HG02885 (cell line): Measurements from ENCODE around the gene PRIM2.
"Not testable (repeated sequence)": the region's sequence is repeated elsewhere in the genome, so short reads cannot be mapped to it uniquely, and the experiment has no call there.

Source experiments
- ATAC-seq: cut with Tn5 transposase; IDR thresholded peaks from one replicate; pipeline ENCODE4 v1.9.1; 2021; ENCODE audit warnings: mild to moderate bottlenecking; ENCODE audit not compliant: unreplicated experiment, poor library complexity

The PRIM2 gene

DNA sequence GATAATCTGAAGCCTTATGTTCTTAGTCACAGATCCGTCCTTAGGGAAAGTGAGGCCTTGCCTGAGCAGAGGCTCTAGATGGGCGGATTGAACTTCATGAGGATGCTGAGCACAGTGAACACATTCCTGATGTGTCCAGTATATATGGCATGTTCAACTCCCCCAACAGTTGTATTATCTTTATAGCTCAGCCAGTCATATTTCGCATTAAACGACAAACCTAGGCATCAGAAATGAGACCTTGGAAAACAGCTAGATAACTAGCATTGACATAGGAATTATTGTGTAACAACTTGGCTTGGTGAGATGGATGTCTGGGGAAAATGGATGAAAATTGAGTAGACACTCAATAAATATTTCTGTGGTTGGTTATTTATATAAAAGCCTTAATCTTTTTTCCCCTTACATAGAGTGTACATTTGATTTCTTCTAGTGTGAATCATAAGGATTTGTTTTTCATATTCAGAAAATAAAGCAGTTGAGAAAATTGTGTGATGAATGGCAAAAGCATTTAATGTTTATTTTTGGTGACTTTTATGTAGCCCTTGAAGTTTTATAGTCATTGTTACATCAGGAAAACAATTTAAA lies 169.2 kb downstream of the PRIM2 start:
- not testable (repeated sequence) for ATAC-seq

DNA sequence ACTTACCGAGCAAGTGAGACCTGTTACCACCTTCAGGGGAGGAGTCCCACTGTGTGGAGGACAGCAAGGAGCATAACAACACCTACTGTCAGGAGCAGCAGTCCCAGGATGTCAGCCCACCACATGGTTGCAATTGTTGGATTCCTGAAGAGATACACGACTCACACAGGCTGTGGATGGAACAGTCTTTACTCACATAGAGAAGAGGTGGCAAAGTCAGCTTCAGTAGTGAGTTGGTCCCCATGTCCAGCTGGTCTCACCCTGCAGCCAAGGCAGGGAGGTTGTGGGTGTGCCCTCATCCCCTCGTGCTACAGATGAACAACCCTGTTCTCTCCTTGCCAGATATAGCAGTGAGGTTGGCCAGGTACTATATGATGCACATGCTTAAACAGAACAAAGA lies 171.1 kb downstream of the PRIM2 start:
- not testable (repeated sequence) for ATAC-seq

DNA sequence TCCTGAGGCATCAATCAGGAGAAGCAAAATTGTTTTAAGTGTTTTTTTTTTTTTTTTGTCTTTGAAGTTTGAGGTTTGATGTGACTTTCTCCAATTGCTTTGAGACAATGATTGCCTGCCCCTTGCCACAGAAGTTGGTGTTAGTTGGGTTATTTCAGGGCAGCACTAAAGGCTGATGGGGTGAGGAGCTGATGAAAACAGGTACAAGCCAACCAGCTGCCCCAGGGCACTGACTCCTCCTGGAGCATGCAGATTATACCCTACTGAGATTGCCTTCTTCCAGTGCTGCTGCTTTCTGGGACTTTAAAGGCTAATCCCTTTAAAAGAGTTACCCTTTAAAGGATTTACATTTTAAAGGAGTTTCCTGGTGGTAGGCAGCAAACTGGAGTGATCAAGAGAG lies 172.5 kb downstream of the PRIM2 start:
- ATAC-seq: not testable (repeated sequence)

DNA sequence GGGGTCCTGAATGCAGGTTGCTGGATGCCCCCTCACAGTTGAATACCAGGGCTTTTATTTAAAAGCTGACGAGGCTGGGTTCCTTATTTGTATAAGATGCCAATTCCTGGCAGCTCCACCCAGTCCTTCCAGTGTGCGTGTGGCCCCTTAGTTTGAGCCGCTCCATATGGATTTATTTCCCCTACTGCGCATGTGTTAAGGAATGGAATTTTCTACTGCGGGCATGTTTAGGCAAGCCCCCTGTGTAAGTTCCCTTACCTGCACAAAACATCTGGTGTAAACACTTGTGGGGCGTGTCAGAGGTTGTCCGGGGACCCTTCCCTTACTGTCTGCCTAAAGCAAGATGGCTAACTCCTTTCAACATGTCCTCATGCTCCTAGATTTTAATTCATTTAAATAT lies 174.4 kb downstream of the PRIM2 start:
- ATAC-seq: not testable (repeated sequence)

DNA sequence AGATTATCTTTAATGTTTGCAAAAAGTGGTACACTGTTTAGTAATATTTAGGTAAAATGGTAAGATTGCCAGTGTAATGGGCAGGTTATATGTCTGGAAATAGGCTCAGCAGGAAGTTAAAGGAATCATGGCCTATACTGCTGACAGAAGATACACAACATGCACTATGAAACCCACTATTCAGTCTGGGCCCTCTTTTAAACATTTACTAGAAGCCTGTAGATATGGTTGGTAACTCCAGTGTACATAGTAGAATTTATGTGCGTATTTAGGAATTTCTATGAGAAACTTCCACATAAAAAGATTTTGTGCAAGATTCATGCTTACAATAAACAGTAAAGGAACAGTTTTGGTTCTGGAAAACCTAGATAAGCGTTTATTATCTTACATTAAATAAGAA lies 178.8 kb downstream of the PRIM2 start:
- not testable (repeated sequence) for ATAC-seq

DNA sequence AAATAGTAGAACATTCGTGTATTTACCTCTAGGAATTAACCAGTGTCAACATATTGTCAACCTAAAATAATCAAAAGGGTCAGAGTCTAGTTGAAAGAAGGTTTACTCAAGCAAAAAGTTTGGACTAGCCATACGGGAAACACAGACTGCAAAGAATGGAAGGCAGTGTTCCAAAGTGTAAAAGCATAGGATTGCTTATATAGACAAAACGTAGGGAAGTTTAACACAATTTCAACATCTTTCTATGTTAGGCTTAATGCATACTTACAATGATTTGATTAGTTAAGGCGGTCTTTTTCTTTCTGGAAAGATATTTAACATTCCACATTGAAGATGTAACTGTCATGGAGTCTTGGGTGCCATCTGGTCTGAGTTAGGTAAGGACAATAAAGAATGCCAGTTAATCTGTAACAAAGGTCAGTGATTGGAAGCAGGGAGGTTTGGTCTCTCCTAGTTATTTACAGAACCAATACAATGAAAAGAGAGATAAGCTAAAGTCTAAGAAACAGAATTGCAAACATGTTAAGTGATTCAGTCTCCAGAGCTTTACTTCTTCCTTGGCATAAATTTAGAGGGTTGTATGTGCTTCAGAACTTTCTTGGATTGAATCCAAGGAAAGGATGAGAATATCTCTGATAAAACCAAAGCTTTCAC lies 183.1 kb downstream of the PRIM2 start:
- ATAC-seq: not testable (repeated sequence)

DNA sequence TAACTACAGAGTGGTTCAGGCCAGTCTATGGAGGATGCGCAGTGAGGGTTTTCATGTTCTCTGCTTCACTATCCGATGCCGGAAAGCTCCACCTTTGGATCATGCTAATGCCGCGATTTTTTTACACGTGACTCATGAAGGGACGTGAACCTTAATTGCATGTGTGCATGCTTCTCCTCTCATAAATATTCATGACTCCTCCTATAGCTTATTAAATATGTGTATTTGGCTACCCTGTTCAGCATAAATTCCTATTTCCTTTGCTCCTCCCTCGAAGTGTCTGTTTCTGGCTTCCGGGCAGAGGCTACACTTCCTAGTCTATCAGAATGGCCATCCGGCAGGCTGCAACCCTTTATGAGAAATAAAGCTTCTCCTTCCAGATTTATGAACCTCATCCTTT lies 185.0 kb downstream of the PRIM2 start:
- not testable (repeated sequence) for ATAC-seq

DNA sequence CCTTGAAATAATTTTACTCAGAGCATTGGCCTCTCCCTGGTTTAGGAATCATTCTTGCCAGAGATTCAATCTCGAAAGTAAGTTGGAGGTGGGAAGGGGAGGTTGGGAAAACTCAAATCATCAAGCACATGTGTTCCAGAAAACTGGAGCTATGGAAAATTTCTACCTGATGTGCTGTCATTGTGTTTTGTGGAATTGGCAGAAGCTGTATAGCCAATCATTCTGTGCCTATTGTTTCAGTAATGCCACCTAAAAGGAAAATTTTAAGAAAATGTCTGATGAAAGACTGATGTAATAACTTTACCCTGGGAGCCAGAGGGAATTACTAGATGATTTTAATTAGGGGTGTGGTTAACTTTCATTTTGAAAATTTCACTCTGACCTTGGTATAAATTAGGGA lies 187.8 kb downstream of the PRIM2 start:
- ATAC-seq: not testable (repeated sequence)

DNA sequence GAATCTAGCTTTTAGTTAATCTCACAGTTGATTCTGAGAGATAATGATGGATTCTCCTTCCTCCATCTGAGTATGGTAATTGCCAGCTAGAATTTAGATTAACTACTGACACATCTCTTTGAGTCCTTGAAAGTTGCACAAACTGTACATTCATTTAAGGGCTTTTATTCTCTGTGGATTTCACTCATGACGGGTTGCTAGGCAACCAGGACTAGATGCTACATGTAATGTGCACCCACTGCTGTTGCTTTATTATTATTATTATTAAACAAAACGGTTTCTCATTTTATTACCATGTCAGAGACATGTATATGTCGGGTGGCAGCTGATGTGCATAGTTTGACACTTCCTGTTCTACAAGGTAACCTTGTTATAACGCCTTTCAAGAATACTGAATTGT lies 193.0 kb downstream of the PRIM2 start:
- ATAC-seq: not testable (repeated sequence)

DNA sequence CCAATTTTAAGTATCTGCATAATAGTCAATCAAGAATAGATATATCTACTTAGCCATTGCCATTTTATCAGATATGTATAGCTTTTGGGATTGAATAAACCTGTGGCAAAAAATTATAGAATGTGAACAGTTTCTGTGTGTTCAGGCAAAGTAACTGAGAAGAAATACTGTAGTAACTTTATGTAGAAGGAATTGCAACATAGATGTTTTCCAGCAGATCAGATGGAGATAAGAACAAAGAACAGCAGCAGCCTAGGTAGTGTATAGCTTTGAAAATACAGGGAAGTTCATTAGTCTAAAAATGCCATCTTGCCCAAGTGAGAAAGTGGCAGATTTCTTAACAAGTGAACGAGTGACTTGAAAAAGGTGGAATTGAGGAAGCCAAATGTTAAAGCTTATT lies 197.7 kb downstream of the PRIM2 start:
- ATAC-seq: not testable (repeated sequence)

DNA sequence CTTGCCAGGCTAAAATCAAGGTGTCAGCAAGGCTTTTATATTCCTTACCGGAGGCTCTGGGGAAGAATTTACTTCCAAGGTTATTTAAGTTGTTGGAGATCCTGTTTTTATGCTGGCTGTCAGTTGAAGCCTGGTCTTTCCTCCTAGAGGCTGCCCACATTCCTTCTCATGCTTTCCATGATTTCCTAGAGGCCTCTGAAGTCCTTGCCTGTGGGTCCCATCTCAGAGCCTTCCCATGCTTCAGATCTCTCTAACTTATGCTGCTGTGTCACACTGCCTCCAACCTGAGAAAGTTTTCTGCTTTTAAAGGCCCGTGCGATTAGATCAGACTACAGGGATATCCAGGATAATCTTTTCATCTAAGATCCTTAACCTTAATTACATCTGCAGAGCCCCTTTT lies 198.4 kb downstream of the PRIM2 start:
- not testable (repeated sequence) for ATAC-seq

DNA sequence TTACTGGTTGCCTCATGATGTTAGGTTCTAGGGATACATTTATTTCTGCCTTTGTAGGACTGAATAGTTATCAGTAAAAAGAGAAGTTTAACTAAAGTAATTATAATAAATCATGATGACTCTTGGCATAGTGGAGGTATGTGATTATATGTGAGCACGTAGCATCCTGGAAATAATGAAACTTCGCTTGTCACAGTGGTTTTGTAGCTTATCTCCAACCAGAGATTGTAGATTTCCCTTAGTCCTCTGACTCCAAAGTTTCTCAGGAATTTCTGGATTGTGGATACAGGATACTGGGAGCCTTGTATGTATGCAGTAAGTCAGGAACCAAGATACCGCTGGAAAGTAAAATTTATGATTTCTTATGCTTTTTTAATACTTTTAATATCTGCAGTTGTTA lies 199.3 kb downstream of the PRIM2 start:
- ATAC-seq: not testable (repeated sequence)

DNA sequence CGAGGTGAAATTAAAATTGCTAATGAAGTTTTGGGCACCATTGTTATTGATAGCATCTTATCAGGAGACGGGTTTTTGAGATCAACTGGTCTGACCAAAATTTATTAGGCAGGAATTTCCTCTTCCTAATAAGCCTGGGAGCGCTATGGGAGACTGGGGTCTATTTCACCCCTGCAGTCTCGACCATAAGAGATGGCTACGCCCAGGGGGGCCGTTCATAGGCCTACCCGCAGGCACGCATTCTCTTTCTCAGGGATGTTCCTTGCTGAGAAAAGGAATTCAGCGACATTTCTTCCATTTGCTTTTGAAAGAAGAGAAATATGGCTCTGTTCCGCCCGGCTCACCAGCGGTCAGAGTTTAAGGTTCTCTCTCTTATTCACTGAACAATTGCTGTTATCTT lies 201.8 kb downstream of the PRIM2 start:
- not testable (repeated sequence) for ATAC-seq

DNA sequence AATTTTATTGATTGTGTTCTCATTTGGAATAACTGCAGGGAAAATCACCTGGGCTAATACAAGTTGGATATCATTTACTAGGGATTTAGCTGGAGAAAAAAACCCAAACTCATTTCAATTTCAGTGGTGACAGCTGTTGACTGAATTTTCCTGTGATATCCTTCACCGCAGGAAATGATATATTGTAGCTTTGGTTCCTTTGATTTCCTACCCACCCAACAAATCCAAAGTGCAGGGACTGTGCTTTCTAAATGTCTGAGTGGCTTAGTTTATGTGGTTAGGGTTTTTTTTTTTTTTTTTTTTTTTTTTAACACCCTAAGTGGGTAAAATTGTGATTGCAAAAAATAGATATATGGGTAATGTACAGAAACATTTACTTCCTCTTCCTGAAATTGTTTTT lies 203.7 kb downstream of the PRIM2 start:
- ATAC-seq: not testable (repeated sequence)

DNA sequence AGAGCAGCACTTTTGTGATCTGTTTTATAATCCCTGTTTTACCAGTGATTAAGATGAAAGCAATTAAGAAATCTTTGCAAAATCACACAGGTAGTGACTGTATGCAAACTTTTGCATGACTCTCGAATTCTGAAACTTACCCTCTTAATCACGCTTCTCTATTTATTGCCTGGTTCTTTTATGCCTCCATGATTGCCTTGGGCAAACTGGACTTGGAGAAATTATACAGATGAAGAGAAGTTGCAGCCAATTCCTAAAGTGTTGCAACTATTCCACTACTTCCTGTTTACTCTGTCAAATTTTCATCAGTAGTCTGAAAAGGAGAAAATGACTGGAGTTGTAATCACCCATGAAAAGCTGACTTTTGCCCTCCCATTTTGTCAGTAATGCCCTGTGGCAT lies 205.8 kb downstream of the PRIM2 start:
- ATAC-seq: not testable (repeated sequence)

DNA sequence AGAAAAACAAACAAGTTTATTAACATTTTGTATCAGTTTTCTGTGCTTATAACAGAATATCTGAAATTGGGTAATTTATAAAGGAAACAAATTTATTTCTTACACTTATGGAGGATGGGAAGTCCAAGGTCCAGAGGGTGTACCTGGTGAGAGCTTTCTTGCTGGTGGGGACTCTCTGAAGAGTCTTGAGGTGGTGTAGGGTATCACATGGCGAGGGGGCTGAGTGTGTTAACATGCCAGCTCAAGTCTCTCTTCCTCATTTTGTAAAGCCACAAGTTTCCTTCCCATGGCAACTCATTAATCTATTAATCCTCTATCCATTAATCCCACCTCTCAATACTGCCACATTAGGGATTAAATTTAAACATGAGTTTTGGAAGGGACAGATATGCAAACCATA lies 212.3 kb downstream of the PRIM2 start:
- not testable (repeated sequence) for ATAC-seq

DNA sequence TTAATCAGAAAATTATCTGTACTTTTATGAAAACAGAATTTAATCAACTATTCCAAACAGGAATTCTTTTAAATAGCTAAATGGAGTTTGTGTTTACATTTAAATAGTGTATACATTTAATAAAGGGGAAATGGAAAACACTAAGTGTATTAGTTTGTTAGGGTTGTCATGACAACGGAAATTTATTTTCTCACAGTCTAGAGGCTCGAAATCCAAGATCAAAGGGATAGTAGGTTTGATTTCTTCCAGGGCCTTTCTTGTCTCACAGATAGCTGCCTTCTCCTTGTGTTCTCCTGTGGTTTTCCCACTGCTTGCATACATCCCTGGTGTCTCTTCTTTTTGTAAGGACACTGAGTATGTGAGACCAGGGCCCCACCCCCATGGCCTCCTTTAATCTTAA lies 215.2 kb downstream of the PRIM2 start:
- ATAC-seq: not testable (repeated sequence)

DNA sequence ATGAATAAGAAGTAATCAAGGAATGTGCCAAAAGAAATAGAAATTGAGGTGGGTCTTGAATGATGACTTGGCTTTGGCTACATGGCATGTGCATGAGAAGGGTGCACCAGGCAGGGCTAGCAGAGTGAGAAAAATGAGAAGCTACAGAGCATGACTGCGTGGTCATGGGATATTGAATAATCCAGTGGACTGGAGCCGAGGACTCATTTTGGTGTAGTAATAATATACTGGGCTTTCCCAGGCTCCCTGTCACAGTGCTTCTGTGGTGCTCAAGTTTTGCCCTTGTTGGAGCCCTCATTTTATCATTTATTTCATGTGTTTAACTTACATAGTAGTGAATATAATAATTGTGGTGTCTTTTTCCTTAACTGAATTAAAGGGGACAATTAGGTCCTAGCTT lies 217.7 kb downstream of the PRIM2 start:
- ATAC-seq: not testable (repeated sequence)

DNA sequence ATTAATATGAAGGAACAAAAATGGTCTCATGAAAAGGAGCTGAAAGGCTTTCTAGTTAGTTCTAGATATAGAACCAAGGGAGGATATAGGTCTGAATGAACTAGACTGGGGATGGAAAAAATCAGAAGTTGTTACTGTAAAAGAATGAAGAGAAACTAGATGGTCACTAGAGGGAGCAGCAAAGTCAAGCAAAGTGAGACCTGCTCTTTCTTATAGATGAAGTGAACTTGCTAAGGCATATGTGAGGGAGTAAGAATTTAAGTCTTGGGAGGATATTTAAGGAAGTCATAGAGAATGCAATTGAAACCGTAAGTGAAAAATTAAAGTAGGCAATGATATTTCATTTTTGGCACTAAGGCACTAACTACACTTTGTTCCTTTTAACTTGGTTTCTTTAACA lies 218.6 kb downstream of the PRIM2 start:
- ATAC-seq: peak; percentile 85

DNA sequence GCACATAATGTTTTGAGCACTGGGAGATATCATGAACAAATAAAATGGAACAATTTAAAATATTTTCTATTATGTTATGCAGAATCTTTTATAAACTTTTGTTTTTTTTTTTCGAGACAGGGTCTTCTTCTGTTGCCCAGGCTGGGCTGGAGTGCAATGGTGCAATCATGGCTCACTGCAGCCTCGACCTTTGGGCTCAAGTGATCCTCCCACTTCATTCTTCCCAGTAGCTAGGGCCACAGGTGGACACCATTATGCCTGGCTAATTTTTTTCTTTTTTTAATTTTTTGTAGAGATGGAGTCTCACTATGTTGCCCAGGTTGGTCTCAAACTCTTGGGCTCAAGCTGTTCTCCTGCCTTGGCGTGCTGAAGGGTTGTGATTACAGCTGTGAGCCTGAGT lies 220.5 kb downstream of the PRIM2 start:
- ATAC-seq: not testable (repeated sequence)

DNA sequence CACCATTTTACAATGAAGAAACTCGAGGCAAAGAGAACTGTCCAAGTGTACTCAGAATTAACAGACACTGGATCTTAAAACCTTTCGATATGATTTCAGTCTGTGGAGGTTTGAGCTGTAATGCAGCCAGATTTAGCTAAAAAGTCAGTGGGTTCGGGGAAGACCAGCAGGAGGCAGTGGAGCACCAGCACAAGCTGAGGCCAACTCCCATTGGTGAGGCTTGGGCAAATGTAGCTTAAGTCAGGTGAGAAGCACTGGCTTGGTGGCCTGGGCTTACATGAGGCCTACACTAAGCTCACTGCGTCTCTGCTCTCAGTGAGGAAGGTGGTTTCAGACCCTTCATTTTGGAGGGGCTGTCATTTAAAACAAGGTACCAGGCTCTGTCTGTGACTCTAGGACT lies 234.5 kb downstream of the PRIM2 start:
- ATAC-seq: not testable (repeated sequence)

DNA sequence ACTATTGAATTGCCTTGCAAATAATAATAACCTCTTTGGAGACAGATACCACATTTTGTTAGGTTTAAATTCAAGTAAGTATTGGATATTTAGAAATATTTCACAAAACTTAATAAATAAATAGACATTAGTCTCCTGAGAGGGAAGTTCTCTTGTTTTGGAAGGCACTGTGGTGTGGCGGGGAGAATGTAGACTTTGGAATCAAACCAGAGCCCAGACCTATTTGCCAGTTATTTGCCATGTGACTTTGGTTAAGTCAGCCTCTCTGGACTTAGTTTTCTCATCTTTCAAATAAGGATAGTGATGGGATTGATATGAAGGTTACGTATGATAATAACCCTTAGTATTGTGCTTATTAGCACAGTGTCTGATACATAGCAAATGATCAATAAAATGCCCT lies 240.4 kb downstream of the PRIM2 start:
- ATAC-seq: not testable (repeated sequence)
